Activated CD4-positive, CD25-positive, alpha-beta regulatory T cell treated with anti-CD3 and anti-CD28 coated beads, Interleukin-2, amount 50 U/mL, for 72 hours (primary cell): ENCODE measurements around the gene F5.
"Not testable (repeated sequence)": the region's sequence is repeated elsewhere in the genome, so short reads cannot be mapped to it uniquely, and the experiment has no call there.

Experiments
- DNase-seq: peaks from one replicate; pipeline ENCODE4 v3.0.0; 2021

F5 gene

DNA sequence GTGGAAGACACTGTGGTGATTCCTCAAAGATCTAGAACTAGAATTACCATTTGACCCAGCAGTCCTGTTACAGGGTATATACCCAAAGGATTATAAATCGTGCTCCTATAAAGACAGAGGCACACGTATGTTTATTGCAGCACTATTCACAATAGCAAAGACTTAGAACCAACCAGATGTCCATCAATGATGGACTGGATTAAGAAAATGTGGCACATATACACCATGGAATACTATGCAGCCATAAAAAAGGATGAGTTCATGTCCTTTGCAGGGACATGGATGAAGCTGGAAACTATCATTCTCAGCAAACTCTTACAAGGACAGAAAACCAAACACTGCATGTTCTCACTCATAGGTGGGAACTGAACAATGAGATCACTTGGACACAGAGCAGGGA is 82.7 kb downstream of the F5 start:
- not testable (repeated sequence) for DNase-seq

DNA sequence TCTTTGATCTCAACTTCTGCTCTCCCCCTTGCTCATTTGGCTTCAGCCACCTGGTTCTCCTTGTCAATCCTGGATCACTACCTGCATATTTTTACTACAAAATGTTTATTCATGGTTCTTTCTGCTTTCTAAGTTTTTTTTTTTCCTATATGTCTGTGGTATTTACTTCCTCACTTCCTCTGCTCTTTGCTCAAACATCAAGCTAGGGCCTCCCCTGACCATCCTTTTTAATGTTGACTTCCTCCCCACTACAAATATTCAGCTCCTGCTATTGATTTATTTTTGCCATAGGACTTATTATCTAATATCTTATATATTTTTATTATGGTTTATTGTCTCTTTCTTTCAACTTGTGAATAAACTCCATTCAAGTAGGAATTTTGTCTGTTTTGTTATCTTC is 86.5 kb downstream of the F5 start:
- no peak for DNase-seq

DNA sequence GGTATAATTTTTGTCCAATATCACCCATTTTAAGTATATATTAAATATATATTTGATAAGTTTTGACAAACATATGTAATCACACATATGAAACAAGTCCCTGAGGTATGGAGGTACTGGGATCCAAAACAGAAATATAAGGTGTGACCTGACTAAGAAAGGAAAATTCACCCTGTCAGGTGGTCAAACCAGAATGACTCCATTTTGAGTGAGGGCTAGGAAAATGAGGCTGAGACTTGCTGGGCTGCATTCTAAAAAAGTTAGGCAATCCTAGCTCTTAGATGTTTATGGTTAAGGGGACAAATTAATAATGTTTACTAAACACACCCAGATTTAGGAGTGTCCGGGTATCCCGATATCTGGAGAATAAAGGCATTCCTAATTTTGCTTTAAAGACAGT is 89.0 kb downstream of the F5 start:
- DNase-seq = no peak

DNA sequence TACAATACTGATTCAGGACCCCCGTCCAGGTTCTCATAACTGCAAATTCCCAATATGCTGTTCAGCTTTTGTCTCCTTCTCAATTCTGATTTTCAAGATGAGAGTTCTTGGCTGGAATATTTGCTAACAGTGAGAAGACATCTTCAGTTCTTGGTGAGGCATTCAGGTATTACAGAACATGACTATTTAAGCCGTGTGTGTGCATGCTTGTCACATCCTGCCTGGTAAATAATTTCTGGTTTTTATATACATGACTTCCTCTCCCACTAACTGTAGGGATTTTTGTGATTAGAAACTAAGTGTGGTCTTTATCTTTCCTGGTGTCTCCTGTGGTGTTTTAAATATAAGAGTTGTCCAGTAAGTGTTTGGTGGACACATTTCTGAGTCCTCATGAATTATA is 90.4 kb downstream of the F5 start:
- DNase-seq = no peak

DNA sequence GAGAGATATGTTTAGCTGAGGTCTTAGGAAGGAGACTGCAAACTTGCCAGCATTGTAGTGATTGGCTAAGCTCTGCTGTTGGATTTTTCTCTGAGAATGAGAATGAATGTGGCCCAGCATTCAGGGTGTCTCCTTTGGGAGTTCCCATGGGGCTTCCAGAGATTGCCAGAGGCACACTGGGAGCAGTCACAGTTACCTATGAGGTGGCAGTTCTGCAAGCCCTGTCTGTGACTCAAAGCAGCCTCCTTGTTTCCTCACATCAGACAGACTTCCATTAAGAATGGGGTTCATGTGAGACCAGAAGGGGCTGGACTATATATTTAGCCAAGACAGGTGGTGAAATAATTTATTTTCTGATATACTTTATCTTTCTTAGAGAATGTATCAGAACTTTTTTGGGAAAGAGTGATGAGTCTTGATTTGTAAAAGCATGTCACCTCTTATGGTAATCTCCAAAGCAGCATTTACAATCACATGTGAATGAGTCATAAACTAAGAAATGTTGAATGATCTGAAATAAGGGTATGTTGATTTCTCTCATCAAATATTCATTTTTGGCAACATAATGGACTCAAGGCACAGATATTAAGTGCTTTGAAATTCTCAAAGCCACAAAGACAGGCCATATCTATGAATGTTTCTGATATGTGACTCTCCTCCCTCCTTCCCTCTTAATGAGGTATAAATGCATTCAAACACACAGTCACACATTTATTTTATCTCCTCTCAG is 91.1 kb downstream of the F5 start:
- no peak for DNase-seq

- no peak for DNase-seq
Observed at GRCh38 chr1:169494343-169494742, 91.9 kb downstream of the F5 start.

DNA sequence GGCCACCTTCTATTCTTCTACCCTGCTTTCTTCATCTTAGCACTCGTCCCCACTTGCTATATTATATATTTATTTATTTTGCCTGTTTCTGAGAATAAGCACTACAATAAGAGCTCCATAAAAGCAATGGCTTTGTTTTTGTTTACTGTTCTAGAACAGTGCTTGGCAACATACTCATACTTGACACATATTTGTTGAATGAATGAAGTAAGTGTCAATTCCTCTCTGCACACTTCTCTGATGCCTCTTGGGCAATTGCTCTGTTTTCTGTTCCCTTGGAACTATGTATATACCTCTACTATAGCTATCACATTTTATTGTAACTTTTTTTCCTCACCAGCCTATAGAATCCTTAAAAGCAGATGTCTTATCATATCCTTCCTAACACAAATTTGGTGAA is 93.0 kb downstream of the F5 start:
- DNase-seq = no peak

DNA sequence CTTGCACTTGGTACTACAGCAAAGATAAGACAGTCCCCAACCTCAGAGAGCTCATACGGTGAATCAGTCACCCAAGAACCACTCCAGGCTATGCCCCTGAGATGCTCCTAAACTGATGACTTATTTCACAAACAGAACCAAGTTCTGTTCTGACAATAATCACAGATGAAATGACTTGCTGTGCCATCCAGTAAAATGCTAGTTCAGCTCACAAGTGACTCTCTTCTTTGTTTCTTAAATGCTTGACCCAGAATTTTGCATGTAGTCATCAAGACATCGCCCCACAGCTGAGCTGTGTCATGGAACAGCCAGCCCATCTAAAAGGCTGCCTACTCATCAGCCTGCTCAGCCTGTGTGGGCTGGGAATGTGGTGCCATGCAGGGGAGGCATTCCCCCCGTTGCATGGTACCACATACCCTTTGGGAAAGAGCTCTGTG is 94.4 kb downstream of the F5 start:
- DNase-seq = no peak

DNA sequence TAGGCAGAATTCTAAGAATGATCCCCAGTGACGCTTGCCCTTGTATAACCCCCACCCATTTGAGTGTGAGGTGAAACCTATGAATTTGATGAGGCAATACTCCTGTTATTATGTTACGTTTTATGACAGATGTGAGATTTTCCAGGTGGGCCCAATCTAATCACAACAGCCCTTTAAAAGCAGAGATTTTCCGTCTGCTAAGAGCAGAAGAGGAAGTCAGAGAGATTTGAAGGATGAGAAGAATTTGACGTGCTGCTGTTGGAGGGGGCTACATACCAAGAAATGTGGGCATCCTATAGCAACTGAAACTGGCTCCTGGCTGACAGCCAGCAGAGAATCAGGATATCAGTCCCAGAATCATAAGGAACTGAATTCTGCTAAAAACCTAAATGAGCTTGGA is 98.1 kb downstream of the F5 start:
- DNase-seq = no peak

DNA sequence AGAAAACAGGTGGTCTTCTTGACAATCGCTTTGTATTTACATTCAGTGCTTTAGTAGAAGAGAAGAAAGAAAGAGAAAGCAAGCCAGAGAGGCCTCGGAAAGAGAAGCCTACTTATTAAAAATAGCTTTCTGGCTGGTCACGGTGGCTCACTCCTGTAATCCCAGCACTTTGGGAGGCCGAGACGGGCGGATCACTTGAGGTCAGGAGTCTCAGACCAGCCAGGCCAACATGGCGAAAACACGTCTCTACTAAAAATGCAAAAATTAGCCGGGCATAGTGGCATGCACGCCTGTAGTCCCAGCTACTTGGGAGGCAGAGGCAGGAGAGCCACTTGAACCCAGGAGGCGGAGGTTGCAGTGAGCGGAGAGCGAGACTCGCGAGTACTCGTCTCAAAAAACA is 98.7 kb downstream of the F5 start:
- DNase-seq = no peak

DNA sequence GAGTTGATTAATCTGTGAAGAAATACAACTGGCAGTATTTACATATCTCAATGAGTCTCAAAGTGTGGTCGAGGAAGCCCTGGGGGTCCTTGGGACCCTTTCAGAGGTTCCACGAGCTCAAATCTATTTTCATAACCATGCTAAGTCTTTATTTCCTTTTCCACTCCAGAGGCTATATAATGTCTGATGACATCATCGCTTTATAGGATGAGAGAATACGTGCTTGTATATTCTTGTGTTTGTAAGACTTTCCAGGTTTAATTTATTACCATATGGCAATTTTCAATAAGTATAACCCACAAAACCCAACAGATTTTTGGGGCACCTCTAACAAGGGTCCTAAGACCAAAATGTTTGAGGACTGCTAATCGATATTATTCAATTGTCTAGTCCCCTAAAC is 99.1 kb downstream of the F5 start:
- no peak for DNase-seq

- no peak for DNase-seq
Observed at GRCh38 chr1:169486281-169487051, 99.8 kb downstream of the F5 start.

GRCh38 chr1:169485431-169486280 is 100.6 kb downstream of the F5 start, which contains the start of gene SLC19A2:
Gene SLC19A2, minus strand, starts transcription at chr1:169485944. Its CDS starts 178 bp downstream, at chr1:169485766.
- DNase-seq = peak; percentile 88

- DNase-seq = peak; percentile 39
Observed at GRCh38 chr1:169484683-169485430, 101.4 kb downstream of the F5 start.

DNA sequence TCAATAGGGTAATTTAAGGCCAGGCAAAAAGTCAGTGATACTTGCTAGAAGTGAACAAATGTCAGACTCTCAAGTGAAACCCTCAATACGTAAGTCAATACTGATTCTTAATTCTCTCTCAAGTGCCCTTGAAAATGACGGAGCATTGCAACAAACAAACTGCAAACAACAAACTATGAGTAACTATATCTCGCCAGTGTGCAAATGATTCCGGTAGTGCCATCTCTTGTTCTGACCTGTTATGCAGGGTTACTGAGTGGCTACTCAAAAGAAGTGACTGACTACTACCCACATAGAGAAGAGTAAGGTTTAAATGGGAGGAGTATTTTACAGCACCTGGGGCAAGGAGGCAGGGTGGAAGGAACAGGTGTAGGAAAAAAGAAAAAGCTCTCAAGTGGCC is 102.2 kb downstream of the F5 start:
- DNase-seq = no peak

DNA sequence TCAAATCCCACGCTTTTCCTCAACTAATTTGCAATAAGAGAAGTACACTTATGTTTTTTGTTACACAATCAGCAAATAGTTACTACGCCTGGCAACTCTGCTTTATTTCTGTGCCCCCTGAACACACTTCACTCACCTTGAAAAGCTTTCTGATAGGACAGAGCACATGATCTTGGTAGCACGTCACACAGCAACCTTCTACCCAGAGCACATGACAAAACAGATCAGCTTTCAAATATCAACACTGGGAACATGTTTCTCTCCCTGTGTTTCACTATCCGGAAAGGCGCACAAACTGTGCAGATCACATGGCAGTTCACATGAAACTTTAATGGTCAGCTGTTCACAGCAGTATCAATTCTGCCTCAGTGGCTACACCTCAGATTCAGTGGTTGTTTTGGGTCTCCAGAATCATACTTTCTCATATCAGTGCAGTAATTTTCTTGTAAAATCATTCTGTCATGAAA is 102.7 kb downstream of the F5 start:
- no peak for DNase-seq

- no peak for DNase-seq
Observed at GRCh38 chr1:169479363-169480066, 106.8 kb downstream of the F5 start.

DNA sequence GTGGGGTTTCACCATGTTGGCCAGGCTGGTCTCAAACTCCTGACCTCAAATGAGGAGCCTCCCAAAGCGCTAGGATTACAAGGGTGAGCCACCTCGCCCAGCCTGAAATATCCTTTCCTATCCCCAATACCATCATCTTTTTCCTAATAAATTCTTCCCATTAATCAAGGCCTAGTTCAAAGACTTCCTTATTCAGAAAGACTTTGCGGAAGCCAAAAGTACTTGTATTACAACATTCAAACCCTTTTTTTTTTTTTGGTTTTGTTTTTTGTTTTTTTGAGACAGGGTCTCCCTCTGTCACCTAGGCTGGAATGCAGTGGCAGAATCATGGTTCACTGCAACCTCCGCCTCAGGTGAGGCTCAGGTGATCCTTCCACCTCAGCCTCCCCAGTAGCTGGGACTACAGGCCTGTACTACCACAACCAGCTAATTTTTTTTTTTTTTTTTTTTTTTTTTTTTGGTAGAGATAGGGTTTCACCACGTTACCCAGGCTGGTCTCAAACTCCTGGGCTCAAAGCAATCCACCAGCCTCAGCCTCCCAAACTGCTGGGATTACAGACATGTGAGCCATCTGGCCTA is 108.1 kb downstream of the F5 start:
- DNase-seq = no peak

GRCh38 chr1:169475806-169476387 is 110.4 kb downstream of the F5 start:
- DNase-seq = no peak

DNA sequence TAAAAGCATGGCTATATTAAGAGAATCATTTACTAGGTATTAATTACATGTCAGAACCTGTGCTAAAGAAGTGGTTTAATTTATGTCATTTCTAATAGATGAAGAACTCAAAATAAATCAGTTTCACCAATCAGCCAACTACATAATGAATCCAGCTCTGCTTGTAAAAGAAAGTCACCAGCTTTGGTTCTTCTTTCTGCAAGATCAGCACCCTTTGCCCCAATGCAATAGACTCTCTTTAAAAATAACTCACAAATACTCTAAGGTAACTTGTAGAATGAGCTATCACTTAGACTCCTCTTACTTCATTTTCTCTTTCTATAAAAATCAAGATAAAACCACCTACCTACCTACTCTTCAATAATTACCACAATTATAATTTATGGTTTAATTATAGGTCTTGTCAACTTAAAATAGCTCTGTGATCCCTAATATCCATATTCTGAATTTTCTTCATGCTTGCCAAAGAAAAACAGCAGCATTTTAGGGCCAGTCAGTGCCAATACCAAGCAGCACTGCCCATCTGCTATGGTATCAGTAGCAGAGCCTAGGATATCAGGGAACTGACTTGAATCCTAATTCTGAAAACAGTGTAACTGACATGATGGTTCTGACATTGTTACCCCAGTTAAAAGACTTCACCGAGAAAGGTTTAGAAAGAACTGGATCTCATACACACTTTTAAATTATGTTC is 111.8 kb downstream of the F5 start:
- no peak for DNase-seq

DNA sequence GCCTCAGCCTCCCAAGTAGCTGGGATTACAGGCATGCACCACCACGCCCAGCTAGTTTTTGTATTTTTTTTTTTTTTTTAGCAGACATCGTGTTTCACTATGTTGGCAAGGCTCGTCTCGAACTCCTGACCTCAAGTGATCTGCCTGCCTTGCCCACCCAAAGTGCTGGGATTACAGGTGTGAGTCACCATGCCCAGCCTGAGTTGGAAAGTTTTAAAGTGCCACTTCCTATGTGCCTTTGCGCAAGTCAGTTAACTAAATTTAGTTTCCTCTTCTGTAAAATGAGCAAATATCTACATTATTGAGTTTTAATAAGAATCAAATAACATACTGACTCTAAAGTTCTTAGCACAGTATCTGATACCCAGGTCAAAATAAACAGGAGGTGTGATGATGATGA is 112.9 kb downstream of the F5 start:
- DNase-seq = no peak
